Transverse colon (tissue), 4 donors: Measurements from ENCODE around the gene EHBP1.

Source experiments
- CTCF ChIP-seq, 5 experiments: fragments of 200-600 bp in 3 of 5; fragments of 450-650 bp in 2 of 5; sonication (generic) in 3 of 5; IDR thresholded peaks; 1 replicate in 2 of 5; 2 replicates in 3 of 5; pipeline ENCODE4 v1.5.1; 2016 to 2017; ENCODE audit warnings: antibody characterized with exemption in 5 of 5, inconsistent platforms in 3 of 5, mild to moderate bottlenecking in 2 of 5, moderate library complexity in 1 of 5
- EP300 ChIP-seq: sonication (generic); formaldehyde crosslinking; IDR thresholded peaks from one replicate; pipeline ENCODE4 v1.6.1; 2017; ENCODE audit warnings: antibody characterized with exemption, low read depth
- POLR2A ChIP-seq: fragments of 450-650 bp; IDR thresholded peaks from one replicate; pipeline ENCODE4 v1.6.1; 2016; ENCODE audit warnings: antibody characterized with exemption, mild to moderate bottlenecking, moderate library complexity
- POLR2AphosphoS5 ChIP-seq, 3 donors: sonication (generic); formaldehyde crosslinking; IDR thresholded peaks; one replicate each; pipeline ENCODE4 v1.6.1; 2016; ENCODE audit warnings: antibody characterized with exemption in 3 of 3

GRCh38 chr2:62717503-62718081 lies 12.1 kb downstream of the EHBP1 start:
- no peak for TF ChIP-seq CTCF (IDR thresholded peaks at IDR 0.05)
- no peak for TF ChIP-seq POLR2A
- TF ChIP-seq EP300 = no peak
- TF ChIP-seq POLR2AphosphoS5 (IDR thresholded peaks at IDR 0.05) = no peak
